Effector memory CD8-positive, alpha-beta T cell (primary cell): ENCODE measurements around the gene NOVA2.
"Not testable (repeated sequence)": the region's sequence is repeated elsewhere in the genome, so short reads cannot be mapped to it uniquely, and the experiment has no call there.

Experiments used
- ATAC-seq: fragments of 150-1000 bp; cut with Tn5 transposase; replicated peaks from 2 replicates; pipeline ENCODE4 v1.10.0; 2021; ENCODE audit warnings: mild to moderate bottlenecking, moderate library complexity
- DNase-seq, 3 experiments: peaks; one replicate each; pipeline ENCODE4 v3.0.0; 2021
- H3K27ac Mint-ChIP-seq, 2 donors: one replicate each; pipeline ENCODE4 v1.8.0; 2022; ENCODE audit warnings: mild to moderate bottlenecking in 2 of 2, mixed read lengths in 2 of 2, moderate library complexity in 2 of 2
- H3K27me3 Mint-ChIP-seq, 2 donors: one replicate each; pipeline ENCODE4 v1.8.0; 2022; ENCODE audit warnings: mixed read lengths in 2 of 2
- H3K36me3 Mint-ChIP-seq: one replicate; pipeline ENCODE4 v1.8.0; 2022; ENCODE audit warnings: mild to moderate bottlenecking, moderate library complexity, mixed read lengths; ENCODE audit not compliant: insufficient read depth
- H3K4me1 Mint-ChIP-seq, 2 donors: one replicate each; pipeline ENCODE4 v1.8.0; 2022; ENCODE audit warnings: low read depth in 2 of 2, mixed read lengths in 2 of 2
- H3K4me3 Mint-ChIP-seq, 2 donors: one replicate each; pipeline ENCODE4 v1.8.0; 2022; ENCODE audit warnings: mild to moderate bottlenecking in 2 of 2, mixed read lengths in 2 of 2, moderate library complexity in 2 of 2
- H3K9me3 Mint-ChIP-seq, 2 donors: one replicate each; pipeline ENCODE4 v1.8.0; 2022; ENCODE audit warnings: mixed read lengths in 2 of 2

The NOVA2 gene

GRCh38 chr19:45899919-45900589, 73.6 kb downstream of the NOVA2 start:
- Mint-ChIP-seq H3K9me3 (no peaks in the 10 kb centered on the region), H3K27me3 (no peaks in the 10 kb centered on the region), H3K36me3 (peaks cover 39% of the 10 kb centered on the region), H3K27ac (no peak overlapping the region), H3K4me1 (peaks cover 16% of the 10 kb centered on the region in 2 donors), H3K4me3 (peak overlapping the region; percentile 27 to 93)
- no peak for DNase-seq
- no peak for ATAC-seq

- no peaks in the 10 kb centered on the region for H3K9me3 Mint-ChIP-seq
- H3K27me3 Mint-ChIP-seq = no peaks in the 10 kb centered on the region
- ATAC-seq (no peak), DNase-seq (no peak)
- H3K4me1 Mint-ChIP-seq = peaks cover 16% of the 10 kb centered on the region in 2 donors
- H3K27ac Mint-ChIP-seq = no peak overlapping the region
- no peak overlapping the region for H3K4me3 Mint-ChIP-seq
- peaks cover 39% of the 10 kb centered on the region for H3K36me3 Mint-ChIP-seq
Measured at GRCh38 chr19:45899253-45899652, 74.4 kb downstream of the NOVA2 start.

GRCh38 chr19:45897261-45897812, 76.3 kb downstream of the NOVA2 start:
- peak overlapping the region in 1 of 2 donors; percentile 62 for H3K27ac Mint-ChIP-seq
- ATAC-seq = no peak
- no peaks in the 10 kb centered on the region for H3K27me3 Mint-ChIP-seq
- H3K4me3 Mint-ChIP-seq = no peak overlapping the region
- H3K4me1 Mint-ChIP-seq = peaks cover 12 to 16% of the 10 kb centered on the region in 2 donors
- peaks cover 31% of the 10 kb centered on the region for H3K36me3 Mint-ChIP-seq
- no peaks in the 10 kb centered on the region for H3K9me3 Mint-ChIP-seq
- DNase-seq = no peak

GRCh38 chr19:45895983-45896599, 77.6 kb downstream of the NOVA2 start:
- not testable (repeated sequence) for DNase-seq, H3K27ac Mint-ChIP-seq, H3K4me3 Mint-ChIP-seq, ATAC-seq, H3K9me3 Mint-ChIP-seq, H3K27me3 Mint-ChIP-seq
- peaks cover 23% of the 10 kb centered on the region for H3K36me3 Mint-ChIP-seq
- H3K4me1 Mint-ChIP-seq = peaks cover 11% of the 10 kb centered on the region in 2 donors

- Mint-ChIP-seq H3K36me3 (peaks cover 23% of the 10 kb centered on the region), H3K27me3 (no peaks in the 10 kb centered on the region), H3K9me3 (no peaks in the 10 kb centered on the region), H3K4me1 (peaks cover 6 to 7% of the 10 kb centered on the region in 2 donors), H3K27ac (no peak overlapping the region), H3K4me3 (no peak overlapping the region)
- DNase-seq = no peak
- ATAC-seq = no peak
Measured at GRCh38 chr19:45895519-45895972, 78.1 kb downstream of the NOVA2 start.

GRCh38 chr19:45890877-45891276, 82.8 kb downstream of the NOVA2 start:
- DNase-seq = no peak
- H3K36me3 Mint-ChIP-seq = peaks cover 13% of the 10 kb centered on the region
- ATAC-seq = no peak

GRCh38 chr19:45889210-45889885, 84.3 kb downstream of the NOVA2 start:
- peaks cover 11 to 15% of the 10 kb centered on the region in 2 donors for H3K4me1 Mint-ChIP-seq

More at GRCh38 chr19:45890877-45891276, 82.8 kb downstream of the NOVA2 start:
- H3K27me3 Mint-ChIP-seq = no peaks in the 10 kb centered on the region
- H3K27ac Mint-ChIP-seq = no peak overlapping the region
- no peaks in the 10 kb centered on the region for H3K9me3 Mint-ChIP-seq
- H3K4me1 Mint-ChIP-seq = peaks cover 11 to 14% of the 10 kb centered on the region in 2 donors
- H3K4me3 Mint-ChIP-seq = no peak overlapping the region

GRCh38 chr19:45887200-45887710, 86.4 kb downstream of the NOVA2 start:
- DNase-seq (no peak), ATAC-seq (no peak)
- Mint-ChIP-seq H3K9me3 (no peaks in the 10 kb centered on the region), H3K27me3 (no peaks in the 10 kb centered on the region), H3K36me3 (peaks cover 12% of the 10 kb centered on the region), H3K4me1 (peaks cover 18 to 22% of the 10 kb centered on the region in 2 donors), H3K4me3 (peak overlapping the region; percentile 94 to 100), H3K27ac (peak overlapping the region; percentile 91 to 99)

More at GRCh38 chr19:45889210-45889885, 84.3 kb downstream of the NOVA2 start:
- H3K9me3 Mint-ChIP-seq = no peaks in the 10 kb centered on the region
- no peaks in the 10 kb centered on the region for H3K27me3 Mint-ChIP-seq
- peaks cover 12% of the 10 kb centered on the region for H3K36me3 Mint-ChIP-seq
- no peak overlapping the region for H3K4me3 Mint-ChIP-seq
- DNase-seq (no peak), ATAC-seq (no peak)
- peak overlapping the region; percentile 11 to 45 for H3K27ac Mint-ChIP-seq

GRCh38 chr19:45886427-45887199, 87.1 kb downstream of the NOVA2 start:
- H3K27me3 Mint-ChIP-seq = no peaks in the 10 kb centered on the region
- peak; percentile 87 to 93 (median 89) for DNase-seq
- peaks cover 12% of the 10 kb centered on the region for H3K36me3 Mint-ChIP-seq
- H3K4me3 Mint-ChIP-seq = peak overlapping the region; percentile 94 to 100
- peak; percentile 72 for ATAC-seq
- H3K4me1 Mint-ChIP-seq = peaks cover 18 to 22% of the 10 kb centered on the region in 2 donors
- H3K9me3 Mint-ChIP-seq = no peaks in the 10 kb centered on the region
- peak overlapping the region; percentile 91 to 99 for H3K27ac Mint-ChIP-seq

- peak; percentile 90 to 92 (median 90) for DNase-seq
- Mint-ChIP-seq H3K27ac (peak within 1 kb of the TSS; percentile 91 to 99), H3K36me3 (peaks cover 12% of the 10 kb centered on the region), H3K4me3 (peak within 1 kb of the TSS; percentile 94 to 100), H3K9me3 (no peaks in the 10 kb centered on the region), H3K4me1 (peaks cover 18 to 22% of the 10 kb centered on the region in 2 donors), H3K27me3 (no peaks in the 10 kb centered on the region)
- peak; percentile 80 for ATAC-seq
Measured at GRCh38 chr19:45885556-45886426, 87.9 kb downstream of the NOVA2 start, which contains the start of gene IRF2BP1. Gene IRF2BP1, minus strand, starts transcription at chr19:45886141. Its CDS starts 367 bp downstream, at chr19:45885774.

- ATAC-seq (no peak), DNase-seq (no peak)
- Mint-ChIP-seq H3K36me3 (peaks cover 16% of the 10 kb centered on the region), H3K27me3 (no peaks in the 10 kb centered on the region), H3K4me1 (peaks cover 18 to 22% of the 10 kb centered on the region in 2 donors), H3K9me3 (no peaks in the 10 kb centered on the region), H3K4me3 (peak overlapping the region; percentile 46 to 94), H3K27ac (no peak overlapping the region)
Measured at GRCh38 chr19:45884682-45885555, 88.7 kb downstream of the NOVA2 start.
